ENCODE measurements around the gene UACA.
"Not testable (repeated sequence)": the region's sequence is repeated elsewhere in the genome, so short reads cannot be mapped to it uniquely, and the experiment has no call there.

The UACA gene, protein sequence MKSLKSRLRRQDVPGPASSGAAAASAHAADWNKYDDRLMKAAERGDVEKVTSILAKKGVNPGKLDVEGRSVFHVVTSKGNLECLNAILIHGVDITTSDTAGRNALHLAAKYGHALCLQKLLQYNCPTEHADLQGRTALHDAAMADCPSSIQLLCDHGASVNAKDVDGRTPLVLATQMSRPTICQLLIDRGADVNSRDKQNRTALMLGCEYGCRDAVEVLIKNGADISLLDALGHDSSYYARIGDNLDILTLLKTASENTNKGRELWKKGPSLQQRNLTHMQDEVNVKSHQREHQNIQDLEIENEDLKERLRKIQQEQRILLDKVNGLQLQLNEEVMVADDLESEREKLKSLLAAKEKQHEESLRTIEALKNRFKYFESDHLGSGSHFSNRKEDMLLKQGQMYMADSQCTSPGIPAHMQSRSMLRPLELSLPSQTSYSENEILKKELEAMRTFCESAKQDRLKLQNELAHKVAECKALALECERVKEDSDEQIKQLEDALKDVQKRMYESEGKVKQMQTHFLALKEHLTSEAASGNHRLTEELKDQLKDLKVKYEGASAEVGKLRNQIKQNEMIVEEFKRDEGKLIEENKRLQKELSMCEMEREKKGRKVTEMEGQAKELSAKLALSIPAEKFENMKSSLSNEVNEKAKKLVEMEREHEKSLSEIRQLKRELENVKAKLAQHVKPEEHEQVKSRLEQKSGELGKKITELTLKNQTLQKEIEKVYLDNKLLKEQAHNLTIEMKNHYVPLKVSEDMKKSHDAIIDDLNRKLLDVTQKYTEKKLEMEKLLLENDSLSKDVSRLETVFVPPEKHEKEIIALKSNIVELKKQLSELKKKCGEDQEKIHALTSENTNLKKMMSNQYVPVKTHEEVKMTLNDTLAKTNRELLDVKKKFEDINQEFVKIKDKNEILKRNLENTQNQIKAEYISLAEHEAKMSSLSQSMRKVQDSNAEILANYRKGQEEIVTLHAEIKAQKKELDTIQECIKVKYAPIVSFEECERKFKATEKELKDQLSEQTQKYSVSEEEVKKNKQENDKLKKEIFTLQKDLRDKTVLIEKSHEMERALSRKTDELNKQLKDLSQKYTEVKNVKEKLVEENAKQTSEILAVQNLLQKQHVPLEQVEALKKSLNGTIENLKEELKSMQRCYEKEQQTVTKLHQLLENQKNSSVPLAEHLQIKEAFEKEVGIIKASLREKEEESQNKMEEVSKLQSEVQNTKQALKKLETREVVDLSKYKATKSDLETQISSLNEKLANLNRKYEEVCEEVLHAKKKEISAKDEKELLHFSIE (N-terminal part only)

DNA sequence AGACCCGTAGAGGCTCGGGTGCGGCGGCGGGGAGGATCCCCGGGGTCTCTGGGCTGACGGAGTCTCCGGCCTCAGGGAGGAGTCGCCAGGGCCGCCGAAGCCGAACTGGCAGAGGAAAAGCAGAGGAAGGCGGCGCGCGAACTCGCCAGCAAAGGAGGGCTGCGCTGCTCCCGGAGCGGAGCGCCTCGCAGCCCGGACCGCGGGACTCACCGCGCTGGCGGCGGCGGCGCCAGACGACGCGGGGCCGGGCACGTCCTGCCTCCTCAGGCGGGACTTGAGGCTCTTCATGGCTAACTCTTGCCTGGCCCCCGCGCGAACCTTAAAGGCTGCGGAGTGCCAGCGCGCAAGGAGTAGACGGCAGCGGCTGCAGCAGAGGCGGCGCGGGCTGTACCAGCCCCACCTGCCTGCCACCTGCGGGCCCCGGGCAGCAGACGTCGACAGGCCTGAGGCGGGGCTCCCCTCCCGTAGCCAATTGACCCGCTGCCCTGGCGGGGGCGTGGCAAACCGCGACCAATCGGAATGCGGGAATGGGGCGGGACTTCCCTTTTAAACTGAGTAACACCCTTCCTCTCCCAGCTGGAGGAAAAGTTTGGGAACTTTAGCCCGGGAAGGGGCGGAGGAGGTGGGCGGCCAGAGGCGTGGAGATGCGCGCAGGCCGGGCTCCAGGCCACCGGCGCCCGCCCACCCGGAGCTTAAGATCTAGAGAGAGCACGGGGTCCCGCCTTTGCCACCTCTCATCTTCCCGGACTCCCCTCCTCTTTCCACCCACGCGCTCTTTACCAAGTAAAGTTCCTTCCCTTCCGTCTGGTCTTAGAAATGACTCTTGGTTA is at the start of gene UACA:
Gene UACA, minus strand, starts transcription at position 439 of the 830 bp plus-strand sequence. Its CDS starts 151 bp downstream, at position 288.
- Mint-ChIP-seq H3K9me3 (no peaks in the 10 kb centered on the region), H3K27me3 (peaks cover 13% of the 10 kb centered on the region), H3K4me3 (peak within 1 kb of the TSS; percentile 90), H3K27ac (peak within 1 kb of the TSS; percentile 54), H3K36me3 (no peaks in the 10 kb centered on the region), H3K4me1 (peaks cover 14% of the 10 kb centered on the region)
- ATAC-seq = peak; percentile 98

DNA sequence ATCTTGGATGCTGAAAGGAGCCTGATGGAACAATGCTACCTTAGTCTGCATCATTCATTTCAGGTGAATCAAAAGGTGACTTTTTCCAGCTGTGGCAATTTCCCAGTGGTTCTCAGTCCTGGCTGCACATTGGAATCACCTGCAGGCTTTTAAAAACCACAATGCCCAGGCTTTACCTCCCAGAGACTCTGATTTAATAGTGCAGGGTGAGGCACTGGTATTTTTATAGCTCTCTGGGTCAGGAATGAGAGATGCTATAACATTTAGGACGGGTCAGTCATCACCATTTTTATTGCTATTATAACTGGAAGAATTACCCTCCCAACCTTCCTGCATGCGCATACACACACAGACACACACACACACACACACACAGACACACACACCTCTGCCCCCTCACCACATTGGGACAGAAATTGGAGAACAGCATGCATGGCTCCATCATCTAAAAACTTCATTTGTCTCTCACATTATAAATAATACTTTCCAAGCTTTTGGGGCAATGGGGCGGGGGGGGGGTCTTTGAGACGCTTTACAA is 49.5 kb upstream of the UACA start:
- H3K4me1 Mint-ChIP-seq = no peaks in the 10 kb centered on the region
- ATAC-seq = no peak
- no peak overlapping the region for H3K27ac Mint-ChIP-seq
- no peaks in the 10 kb centered on the region for H3K36me3 Mint-ChIP-seq
- no peak overlapping the region for H3K4me3 Mint-ChIP-seq
- peaks cover 21% of the 10 kb centered on the region for H3K27me3 Mint-ChIP-seq
- H3K9me3 Mint-ChIP-seq = no peaks in the 10 kb centered on the region

DNA sequence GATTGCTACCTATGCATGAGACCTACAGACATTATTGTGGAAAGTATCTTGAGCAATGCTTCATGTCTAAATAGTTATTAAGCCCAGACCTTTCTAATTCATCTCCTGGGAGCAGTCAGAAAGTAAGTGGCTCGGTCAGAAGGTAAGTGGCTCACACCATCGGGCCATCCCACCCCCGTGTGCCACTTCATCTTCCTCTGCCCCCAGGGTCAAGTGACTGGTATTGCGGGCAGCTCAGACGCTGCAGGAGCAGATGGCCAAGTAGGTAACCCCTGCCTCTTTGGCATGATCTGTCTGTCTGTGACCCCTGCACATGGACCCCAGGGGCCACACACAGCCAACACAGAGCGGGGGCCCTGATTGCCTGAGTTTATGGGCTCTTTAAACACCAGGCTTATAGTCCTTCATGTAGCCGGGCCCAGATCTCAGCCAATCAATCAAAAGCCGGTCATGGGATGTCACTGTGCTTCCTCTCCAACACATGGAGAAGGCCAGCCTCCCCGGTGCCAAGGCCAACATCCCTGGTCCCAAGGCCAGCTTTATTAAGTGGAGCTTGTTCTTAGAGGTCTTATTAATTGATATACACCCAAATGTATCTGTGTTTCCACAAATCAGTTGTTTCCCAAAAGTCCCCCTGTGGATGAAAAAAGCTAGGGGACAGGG is 47.7 kb upstream of the UACA start:
- peaks cover 10% of the 10 kb centered on the region for H3K4me1 Mint-ChIP-seq
- peaks cover 21% of the 10 kb centered on the region for H3K27me3 Mint-ChIP-seq
- H3K9me3 Mint-ChIP-seq = no peaks in the 10 kb centered on the region
- no peak for ATAC-seq
- no peak overlapping the region for H3K4me3 Mint-ChIP-seq
- H3K27ac Mint-ChIP-seq = no peak overlapping the region
- no peaks in the 10 kb centered on the region for H3K36me3 Mint-ChIP-seq

DNA sequence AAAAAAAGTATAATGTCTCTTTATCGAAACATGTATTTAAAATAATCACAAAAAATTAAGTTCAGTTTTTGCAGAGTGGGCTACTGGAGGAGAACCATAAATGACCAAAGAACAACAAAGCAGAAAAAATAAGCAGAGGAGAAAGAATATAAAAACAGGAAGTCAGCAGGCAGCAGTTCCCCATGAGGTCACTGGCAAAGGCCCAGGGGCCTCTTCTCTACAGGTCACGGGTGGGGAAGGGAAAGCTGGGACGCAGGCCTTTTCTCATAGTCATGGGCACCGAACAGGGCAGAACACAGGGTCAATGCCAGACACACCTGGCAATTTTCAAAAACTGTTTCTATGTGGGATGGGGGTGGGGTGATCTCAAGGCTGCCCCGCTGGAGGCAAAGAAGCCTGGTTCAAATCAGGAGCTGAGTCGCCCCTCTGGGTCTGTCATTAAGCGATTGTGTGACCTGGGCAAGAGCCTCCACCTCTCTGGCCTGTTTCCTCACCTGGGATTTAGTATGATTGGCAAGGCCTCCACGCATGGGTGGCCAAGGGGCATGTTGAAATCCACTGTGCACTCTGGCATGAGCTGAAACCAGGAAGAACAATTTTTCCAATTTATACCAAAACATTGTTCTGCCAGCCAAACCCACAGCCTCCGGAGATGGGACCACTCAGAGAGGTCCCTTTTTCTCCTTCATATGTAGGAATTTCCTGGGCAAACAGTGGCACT is 43.8 kb upstream of the UACA start:
- Mint-ChIP-seq H3K36me3 (no peaks in the 10 kb centered on the region), H3K27me3 (peaks cover 30% of the 10 kb centered on the region), H3K9me3 (no peaks in the 10 kb centered on the region), H3K4me3 (no peak overlapping the region), H3K27ac (no peak overlapping the region), H3K4me1 (peaks cover 10% of the 10 kb centered on the region)
- no peak for ATAC-seq

DNA sequence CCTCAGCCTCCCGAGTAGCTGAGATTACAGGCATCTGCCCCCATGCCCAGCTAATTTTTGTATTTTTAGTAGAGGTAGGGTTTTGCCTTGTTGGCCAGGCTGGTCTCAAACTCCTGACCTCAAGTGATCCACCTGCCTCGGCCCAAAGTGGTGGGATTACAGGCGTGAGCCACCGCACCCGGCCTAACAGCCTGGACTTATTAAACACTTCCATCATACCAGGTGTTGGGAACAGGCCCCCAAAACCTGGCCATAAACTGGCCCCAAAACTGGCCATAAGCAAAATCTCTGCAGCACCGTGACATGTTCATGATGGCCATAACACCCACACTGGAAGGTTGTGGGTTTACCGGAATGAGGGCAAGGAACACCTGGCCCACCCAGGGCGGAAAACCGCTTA is 41.0 kb upstream of the UACA start:
- ATAC-seq, H3K4me3 Mint-ChIP-seq, H3K27ac Mint-ChIP-seq, H3K9me3 Mint-ChIP-seq, H3K36me3 Mint-ChIP-seq: not testable (repeated sequence)
- peaks cover 15% of the 10 kb centered on the region for H3K27me3 Mint-ChIP-seq
- peaks cover 10% of the 10 kb centered on the region for H3K4me1 Mint-ChIP-seq

DNA sequence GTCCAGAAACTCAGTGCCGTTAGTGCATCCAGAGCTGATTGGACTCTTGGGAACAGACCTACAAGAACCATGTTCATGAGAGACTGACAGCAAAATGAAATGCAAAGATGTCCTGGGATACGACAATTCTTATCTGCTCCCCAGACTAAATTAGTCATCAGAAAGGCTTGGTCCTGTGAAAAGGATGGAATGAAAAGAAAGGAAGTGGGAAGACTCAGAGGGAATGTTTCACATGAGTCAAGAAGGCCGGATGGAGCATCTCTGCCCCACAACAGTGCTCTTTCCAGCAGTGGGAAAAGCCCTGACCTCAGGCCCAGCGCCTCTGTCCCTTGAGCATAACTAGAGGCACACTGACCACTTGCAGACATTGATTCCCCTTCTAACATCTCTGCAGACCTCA is 39.3 kb upstream of the UACA start:
- ATAC-seq = no peak
- H3K9me3 Mint-ChIP-seq = no peaks in the 10 kb centered on the region
- no peaks in the 10 kb centered on the region for H3K36me3 Mint-ChIP-seq
- H3K4me3 Mint-ChIP-seq = no peak overlapping the region
- H3K27ac Mint-ChIP-seq = no peak overlapping the region
- peaks cover 10% of the 10 kb centered on the region for H3K4me1 Mint-ChIP-seq
- peaks cover 9% of the 10 kb centered on the region for H3K27me3 Mint-ChIP-seq

DNA sequence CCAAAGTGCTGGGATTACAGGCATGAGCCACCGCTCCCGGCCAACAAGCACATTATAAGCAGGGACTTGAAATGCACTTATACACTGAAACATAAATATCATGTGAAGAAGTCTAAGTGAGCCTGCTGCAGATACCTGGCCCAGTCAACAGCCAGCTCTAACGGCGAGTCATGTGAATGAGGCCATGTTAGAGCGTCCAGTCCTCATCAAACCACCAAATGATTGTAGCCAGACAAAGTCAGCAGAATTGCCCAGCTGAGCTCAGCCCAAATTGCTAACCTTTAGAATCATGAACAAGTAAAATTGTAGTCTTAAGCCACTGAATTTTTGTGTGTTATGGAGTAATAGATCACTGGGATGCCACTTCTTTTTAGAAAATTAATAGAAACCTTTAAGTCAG is 37.8 kb upstream of the UACA start:
- Mint-ChIP-seq H3K9me3 (no peaks in the 10 kb centered on the region), H3K4me1 (no peaks in the 10 kb centered on the region), H3K36me3 (no peaks in the 10 kb centered on the region), H3K27me3 (peaks cover 9% of the 10 kb centered on the region), H3K27ac (no peak overlapping the region), H3K4me3 (no peak overlapping the region)
- no peak for ATAC-seq

DNA sequence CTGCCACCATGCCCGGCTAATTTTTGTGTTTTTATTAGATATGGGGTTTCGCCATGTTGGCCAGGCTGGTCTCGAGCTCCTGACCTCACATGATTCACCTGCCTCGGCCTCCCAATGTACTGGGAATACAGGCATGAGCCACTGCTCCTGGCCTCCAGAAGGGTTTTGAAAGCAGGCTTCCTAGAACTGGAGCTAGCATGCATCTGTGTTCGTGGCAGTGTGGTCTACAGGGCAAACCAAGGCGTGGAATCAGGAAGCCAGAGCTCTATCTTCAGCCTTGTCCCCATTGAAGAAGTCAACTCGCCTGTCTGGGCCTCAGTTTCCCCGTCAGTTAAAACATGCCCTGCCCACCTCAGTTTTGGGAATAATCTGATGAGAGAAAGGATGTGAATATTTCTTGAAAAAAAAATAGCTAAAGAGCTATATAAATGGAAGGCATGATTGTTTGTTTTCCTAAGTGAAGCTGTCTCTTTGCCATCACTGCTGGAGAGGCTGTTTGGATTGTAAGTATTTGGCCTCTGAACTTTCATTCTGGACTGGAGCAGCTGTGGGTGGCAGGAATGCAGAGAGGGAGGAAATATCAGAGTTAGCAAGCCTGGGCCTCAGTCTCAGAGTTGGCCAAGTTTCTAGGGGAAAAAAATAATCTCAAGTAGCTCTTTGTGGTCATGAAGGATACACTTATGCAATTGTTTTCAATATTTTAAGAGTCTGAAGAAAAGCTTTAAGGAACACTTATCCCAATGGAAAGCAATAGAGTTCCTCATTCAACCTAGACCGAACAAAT is 36.5 kb upstream of the UACA start:
- no peak overlapping the region for H3K4me3 Mint-ChIP-seq

DNA sequence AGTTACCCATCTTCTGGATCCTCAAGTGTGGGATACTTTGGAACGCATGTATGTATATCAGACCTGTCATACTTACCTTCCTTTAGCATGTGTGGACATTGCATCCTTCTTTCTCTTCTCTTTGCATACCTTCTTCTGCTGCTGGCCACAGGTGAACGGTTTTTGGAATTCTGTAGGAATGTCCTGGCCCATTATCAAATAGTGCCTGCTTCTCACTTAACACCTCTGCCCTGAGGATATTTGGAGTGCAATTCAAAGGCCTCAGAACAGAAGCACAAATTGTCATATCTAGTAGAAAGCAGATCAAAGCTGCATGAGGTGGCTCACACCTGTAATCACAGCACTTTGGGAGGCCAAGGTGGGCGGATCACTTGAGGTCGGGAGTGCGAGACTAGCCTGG is 34.1 kb upstream of the UACA start:
- no peak overlapping the region for H3K27ac Mint-ChIP-seq
- no peak for ATAC-seq
- no peaks in the 10 kb centered on the region for H3K36me3 Mint-ChIP-seq
- no peaks in the 10 kb centered on the region for H3K9me3 Mint-ChIP-seq
- no peaks in the 10 kb centered on the region for H3K4me1 Mint-ChIP-seq
- no peak overlapping the region for H3K4me3 Mint-ChIP-seq
- peaks cover 22% of the 10 kb centered on the region for H3K27me3 Mint-ChIP-seq

More for the DNA sequence above, 36.5 kb upstream of the UACA start:
- H3K4me1 Mint-ChIP-seq = no peaks in the 10 kb centered on the region
- H3K27me3 Mint-ChIP-seq = peaks cover 11% of the 10 kb centered on the region
- no peak overlapping the region for H3K27ac Mint-ChIP-seq
- ATAC-seq = no peak
- no peaks in the 10 kb centered on the region for H3K36me3 Mint-ChIP-seq
- no peaks in the 10 kb centered on the region for H3K9me3 Mint-ChIP-seq

DNA sequence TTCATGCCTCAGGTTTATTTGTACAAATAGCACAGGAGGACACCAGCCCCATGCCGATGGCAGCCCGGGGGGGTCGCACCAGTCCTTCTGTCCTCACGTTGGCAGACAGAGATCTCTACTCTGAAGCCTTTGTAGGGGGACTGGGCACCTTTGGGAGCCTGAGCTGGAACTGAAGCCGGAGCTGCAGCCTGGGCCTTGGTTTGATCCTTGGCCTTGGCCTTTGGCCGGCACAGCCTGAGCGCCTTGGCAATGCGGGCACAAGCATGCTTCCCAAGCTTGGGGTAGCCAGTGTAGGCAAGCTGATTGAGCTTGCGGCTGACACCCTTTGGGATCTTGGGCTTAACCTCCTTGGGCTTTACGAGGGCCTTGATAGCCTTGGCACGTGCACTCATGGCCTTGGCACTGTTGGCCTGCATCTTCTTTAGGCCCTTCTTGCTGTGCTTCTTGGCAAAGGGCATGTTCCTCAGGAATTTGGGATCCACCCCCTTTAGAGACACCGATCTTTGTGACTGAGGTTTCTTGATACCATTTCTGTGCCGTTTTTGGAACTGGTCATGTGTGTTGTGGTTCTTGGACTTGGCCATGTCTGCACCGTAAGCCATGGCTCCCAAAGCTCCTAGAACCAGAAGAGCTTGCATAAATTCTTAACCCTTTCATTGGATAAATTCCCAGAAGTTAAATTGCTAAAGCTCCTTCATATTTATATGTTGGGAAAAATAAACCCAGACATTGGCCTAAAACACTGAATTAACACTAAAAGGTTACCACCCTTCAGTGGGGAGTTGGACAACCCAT is 33.4 kb upstream of the UACA start:
- Mint-ChIP-seq H3K27me3 (peaks cover 22% of the 10 kb centered on the region), H3K4me3 (no peak overlapping the region), H3K36me3 (no peaks in the 10 kb centered on the region), H3K9me3 (no peaks in the 10 kb centered on the region), H3K27ac (no peak overlapping the region), H3K4me1 (no peaks in the 10 kb centered on the region)
- ATAC-seq = no peak

DNA sequence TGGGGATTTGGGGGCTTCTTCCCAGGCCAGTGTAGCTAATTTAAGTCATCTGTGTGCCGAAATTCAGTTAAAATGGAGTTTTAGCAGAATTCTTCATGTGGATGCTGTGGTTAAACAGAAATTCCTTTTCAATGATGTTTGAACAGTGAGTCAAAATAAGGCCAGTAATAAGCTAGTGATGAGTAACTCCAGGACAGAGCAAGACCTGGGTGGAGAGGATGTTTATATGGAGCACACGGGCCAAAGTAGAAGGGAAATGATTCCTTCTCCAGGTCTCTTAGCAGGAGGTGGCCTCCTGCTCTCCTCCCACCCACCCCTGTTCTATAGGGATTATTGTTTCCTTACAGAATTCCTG is 31.9 kb upstream of the UACA start:
- H3K9me3 Mint-ChIP-seq = no peaks in the 10 kb centered on the region
- no peak overlapping the region for H3K4me3 Mint-ChIP-seq
- ATAC-seq = no peak
- H3K27me3 Mint-ChIP-seq = peaks cover 22% of the 10 kb centered on the region
- H3K36me3 Mint-ChIP-seq = no peaks in the 10 kb centered on the region
- no peak overlapping the region for H3K27ac Mint-ChIP-seq
- no peaks in the 10 kb centered on the region for H3K4me1 Mint-ChIP-seq

DNA sequence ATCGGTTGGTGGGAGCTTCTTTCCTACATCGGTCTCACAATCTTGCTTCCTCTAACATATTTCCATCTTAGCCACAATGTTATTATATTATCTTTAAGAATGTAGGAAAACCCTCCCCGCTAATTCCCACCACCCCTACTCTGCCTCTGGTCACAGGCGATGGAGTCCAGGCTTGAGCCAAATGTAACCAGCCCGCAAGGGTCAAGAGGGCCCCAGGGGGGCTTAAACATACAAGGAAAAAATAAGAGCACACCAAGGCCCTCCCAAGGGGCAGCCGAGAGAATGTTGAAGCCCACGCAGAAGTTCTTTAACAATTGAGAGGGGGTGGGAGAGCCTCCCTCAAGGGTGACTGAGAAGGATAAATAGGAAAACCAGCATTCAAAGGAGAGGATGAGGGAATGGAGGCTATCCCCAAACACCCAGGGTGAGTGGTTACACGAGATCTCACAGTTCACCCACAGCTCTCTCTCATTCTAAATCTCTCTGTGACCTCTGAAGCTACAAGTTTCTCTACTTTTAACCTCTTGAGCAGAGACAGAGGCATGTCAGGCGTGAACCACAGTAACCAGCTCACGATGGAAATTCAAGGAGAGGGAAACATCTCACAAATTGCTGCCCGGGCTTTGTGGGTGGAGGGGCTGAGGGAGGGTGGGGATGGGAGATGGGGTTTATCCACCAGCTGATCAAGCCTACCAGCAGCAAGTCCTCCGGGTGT is 31.4 kb upstream of the UACA start:
- Mint-ChIP-seq H3K36me3 (no peaks in the 10 kb centered on the region), H3K27ac (no peak overlapping the region), H3K4me3 (no peak overlapping the region), H3K9me3 (no peaks in the 10 kb centered on the region), H3K4me1 (no peaks in the 10 kb centered on the region), H3K27me3 (peaks cover 22% of the 10 kb centered on the region)
- ATAC-seq = no peak

All from stimulated activated memory B cell treated with anti-CD40 and anti-IgM and Interleukin-4, amounts not matched to agents 10 μg/mL and 1 μg/mL and 100 μg/mL, for 72 hours (primary cell).